NT2/D1 (cell line): ENCODE data around the gene PI4KB.

Experiments used
- DNase-seq: peaks from one replicate; pipeline ENCODE4 v3.0.0-alpha.2; 2011; ENCODE audit warnings: low read depth, low spot score
- H3K27me3 ChIP-seq: 2 replicates; pipeline ENCODE4 v1.6.0; 2011; ENCODE audit warnings: mild to moderate bottlenecking; ENCODE audit not compliant: insufficient read length, insufficient read depth
- H3K36me3 ChIP-seq: 2 replicates; pipeline ENCODE4 v1.6.1; 2011; ENCODE audit warnings: mild to moderate bottlenecking, low read length, mixed read lengths; ENCODE audit not compliant: insufficient read depth, insufficient read length
- H3K4me1 ChIP-seq: 2 replicates; pipeline ENCODE4 v1.5.1; 2011; ENCODE audit not compliant: insufficient read depth, insufficient read length
- H3K4me3 ChIP-seq: 2 replicates; pipeline ENCODE4 v1.5.1; 2011; ENCODE audit warnings: low read depth; ENCODE audit not compliant: insufficient read length
- H3K9ac ChIP-seq: 2 replicates; pipeline ENCODE4 v1.6.0; 2011; ENCODE audit warnings: low read depth; ENCODE audit not compliant: insufficient read length
- H3K9me3 ChIP-seq: 2 replicates; pipeline ENCODE4 v1.5.1; 2011; ENCODE audit warnings: mild to moderate bottlenecking, low read length; ENCODE audit not compliant: insufficient read depth
- SUZ12 ChIP-seq: IDR thresholded peaks from 2 replicates; pipeline ENCODE4 v1.6.1; 2011; ENCODE audit not compliant: insufficient read length, insufficient read depth; ENCODE audit errors: extremely low read depth
- YY1 ChIP-seq: IDR thresholded peaks from 2 replicates; pipeline ENCODE4 v1.6.1; 2011; ENCODE audit not compliant: insufficient read length, insufficient read depth
- ZNF274 ChIP-seq: IDR thresholded peaks from 2 replicates; pipeline ENCODE4 v1.6.1; 2011; ENCODE audit warnings: mild to moderate bottlenecking, low read depth, low read length

PI4KB gene

DNA sequence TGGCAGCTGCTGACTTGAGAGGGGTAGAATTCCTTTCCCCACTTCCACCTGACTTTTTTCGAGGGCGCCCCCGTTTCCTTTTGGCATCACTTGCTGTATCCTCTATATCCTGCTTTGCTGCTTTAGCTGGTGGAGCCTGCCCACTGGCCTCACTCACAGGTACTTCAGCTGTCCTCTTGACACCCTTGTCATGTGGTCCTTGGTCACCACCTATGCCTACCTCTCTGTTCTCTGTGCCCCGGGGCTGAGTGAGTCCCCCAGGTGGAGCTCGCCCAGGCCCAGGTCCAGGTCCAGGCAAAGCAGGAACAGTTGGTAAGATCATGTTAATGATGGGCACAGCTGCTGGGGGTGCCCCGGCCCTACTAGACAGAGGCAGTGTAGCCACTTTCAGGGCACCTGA is 15.4 kb upstream of the PI4KB start:
- no peaks in the 10 kb centered on the region for H3K27me3 ChIP-seq
- no peak for DNase-seq
- H3K36me3 ChIP-seq: peaks cover 42% of the 10 kb centered on the region
- peaks cover 8% of the 10 kb centered on the region for H3K4me1 ChIP-seq
- H3K9ac ChIP-seq: no peak overlapping the region
- no peak for TF ChIP-seq SUZ12
- TF ChIP-seq YY1: no peak
- TF ChIP-seq ZNF274: no peak
- H3K9me3 ChIP-seq: no peaks in the 10 kb centered on the region
- no peak overlapping the region for H3K4me3 ChIP-seq

- no peaks in the 10 kb centered on the region for H3K27me3 ChIP-seq
- no peak for TF ChIP-seq ZNF274
- no peak for TF ChIP-seq YY1
- no peak for TF ChIP-seq SUZ12
Measured at GRCh38 chr1:151342021-151342420, 14.8 kb upstream of the PI4KB start.

DNA sequence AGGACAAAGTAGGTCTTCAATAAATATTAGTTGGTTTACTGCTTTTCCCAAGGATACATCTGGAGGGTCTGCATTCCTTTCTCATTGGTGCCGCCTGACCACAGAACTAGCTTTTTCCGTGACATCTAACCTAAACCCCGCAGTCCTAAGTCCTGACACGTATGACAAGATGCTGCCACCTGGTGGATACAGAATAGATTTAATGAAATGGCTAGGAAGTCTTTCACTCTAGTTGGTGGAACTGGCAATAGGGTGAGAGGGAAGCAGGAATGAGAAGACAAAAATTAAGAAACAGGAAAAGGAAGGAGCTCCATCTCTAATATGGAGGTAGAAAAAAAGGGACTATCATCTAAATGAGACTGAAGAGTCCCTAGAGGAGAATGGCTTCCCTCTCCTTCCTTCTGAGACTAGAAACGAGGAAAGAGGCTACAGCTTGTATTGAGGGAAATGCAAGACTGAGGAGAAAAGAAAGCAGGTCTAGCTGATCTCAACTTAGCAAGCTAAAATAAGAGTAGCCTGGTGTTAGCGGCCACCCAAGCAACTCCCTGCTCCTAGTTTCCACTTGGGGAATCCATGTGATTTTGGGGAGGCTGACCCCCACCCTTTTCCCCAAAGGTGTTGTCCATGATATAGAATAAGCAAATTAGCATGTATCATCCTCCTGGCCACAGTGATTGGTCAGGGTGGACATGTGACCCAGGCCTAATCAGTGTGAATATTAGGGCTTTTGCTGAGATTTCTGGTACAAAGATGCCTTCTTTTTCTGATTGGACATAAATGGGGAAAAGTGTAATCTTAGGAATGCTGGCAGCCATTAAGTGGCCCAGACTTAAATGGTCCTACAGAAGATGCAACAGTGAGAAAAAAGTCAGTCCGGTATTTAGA is 13.9 kb upstream of the PI4KB start:
- Histone ChIP-seq H3K27me3 (no peaks in the 10 kb centered on the region), H3K9me3 (no peaks in the 10 kb centered on the region), H3K4me3 (no peak overlapping the region), H3K36me3 (peaks cover 41% of the 10 kb centered on the region), H3K9ac (no peak overlapping the region), H3K4me1 (peaks cover 7% of the 10 kb centered on the region)
- DNase-seq: peak; percentile 85
- TF ChIP-seq SUZ12 (no peak), ZNF274 (no peak), YY1 (no peak)

More at GRCh38 chr1:151342021-151342420, 14.8 kb upstream of the PI4KB start:
- no peak overlapping the region for H3K9ac ChIP-seq
- H3K4me1 ChIP-seq: peaks cover 8% of the 10 kb centered on the region
- H3K4me3 ChIP-seq: no peak overlapping the region
- H3K36me3 ChIP-seq: peaks cover 42% of the 10 kb centered on the region
- H3K9me3 ChIP-seq: no peaks in the 10 kb centered on the region
- DNase-seq: no peak

DNA sequence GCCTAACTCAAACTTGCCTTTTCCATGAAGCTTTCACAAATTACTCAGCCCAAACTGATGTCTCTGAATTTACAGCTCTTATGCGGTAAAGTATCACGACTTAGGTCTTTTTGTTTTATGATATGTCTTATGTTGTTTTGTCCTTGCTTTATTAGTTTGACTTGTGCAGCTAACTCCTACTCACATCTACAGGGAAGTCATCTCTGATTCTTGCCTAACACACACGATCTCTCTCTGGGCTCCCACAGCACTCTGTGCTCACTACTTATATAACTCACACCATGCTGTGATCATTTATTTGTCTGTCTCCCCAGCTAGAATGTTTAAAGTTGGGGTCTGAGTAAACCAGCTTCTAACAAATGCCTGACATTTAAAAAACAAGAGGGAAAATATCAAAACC is 9.3 kb upstream of the PI4KB start:
- Histone ChIP-seq H3K27me3 (no peaks in the 10 kb centered on the region), H3K9ac (no peak overlapping the region), H3K4me3 (no peak overlapping the region), H3K36me3 (no peaks in the 10 kb centered on the region), H3K9me3 (no peaks in the 10 kb centered on the region), H3K4me1 (no peaks in the 10 kb centered on the region)
- DNase-seq: no peak
- TF ChIP-seq ZNF274 (no peak), SUZ12 (no peak)

DNA sequence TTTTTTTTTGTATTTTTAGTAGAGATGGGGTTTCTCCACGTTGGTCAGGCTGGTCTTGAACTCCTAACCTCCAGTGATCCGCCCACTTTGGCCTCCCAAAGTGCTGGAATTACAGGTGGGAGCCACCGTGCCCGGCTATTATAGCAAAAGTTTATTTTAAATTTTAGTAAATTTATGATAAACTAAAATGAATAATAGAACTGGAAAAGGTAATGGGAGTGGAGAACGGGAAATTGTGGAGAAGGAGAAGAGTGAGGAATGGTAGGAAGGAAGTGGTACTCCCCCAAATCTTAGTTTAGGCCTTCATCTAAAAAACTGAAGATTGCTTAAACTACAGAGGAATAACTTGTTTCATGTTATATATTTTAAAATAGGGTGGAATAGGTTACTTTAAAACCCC is 7.6 kb upstream of the PI4KB start:
- H3K36me3 ChIP-seq: no peaks in the 10 kb centered on the region
- H3K9ac ChIP-seq: no peak overlapping the region
- TF ChIP-seq ZNF274 (no peak), YY1 (no peak), SUZ12 (no peak)
- no peak overlapping the region for H3K4me3 ChIP-seq
- no peaks in the 10 kb centered on the region for H3K9me3 ChIP-seq
- no peaks in the 10 kb centered on the region for H3K4me1 ChIP-seq
- H3K27me3 ChIP-seq: no peaks in the 10 kb centered on the region
- no peak for DNase-seq

DNA sequence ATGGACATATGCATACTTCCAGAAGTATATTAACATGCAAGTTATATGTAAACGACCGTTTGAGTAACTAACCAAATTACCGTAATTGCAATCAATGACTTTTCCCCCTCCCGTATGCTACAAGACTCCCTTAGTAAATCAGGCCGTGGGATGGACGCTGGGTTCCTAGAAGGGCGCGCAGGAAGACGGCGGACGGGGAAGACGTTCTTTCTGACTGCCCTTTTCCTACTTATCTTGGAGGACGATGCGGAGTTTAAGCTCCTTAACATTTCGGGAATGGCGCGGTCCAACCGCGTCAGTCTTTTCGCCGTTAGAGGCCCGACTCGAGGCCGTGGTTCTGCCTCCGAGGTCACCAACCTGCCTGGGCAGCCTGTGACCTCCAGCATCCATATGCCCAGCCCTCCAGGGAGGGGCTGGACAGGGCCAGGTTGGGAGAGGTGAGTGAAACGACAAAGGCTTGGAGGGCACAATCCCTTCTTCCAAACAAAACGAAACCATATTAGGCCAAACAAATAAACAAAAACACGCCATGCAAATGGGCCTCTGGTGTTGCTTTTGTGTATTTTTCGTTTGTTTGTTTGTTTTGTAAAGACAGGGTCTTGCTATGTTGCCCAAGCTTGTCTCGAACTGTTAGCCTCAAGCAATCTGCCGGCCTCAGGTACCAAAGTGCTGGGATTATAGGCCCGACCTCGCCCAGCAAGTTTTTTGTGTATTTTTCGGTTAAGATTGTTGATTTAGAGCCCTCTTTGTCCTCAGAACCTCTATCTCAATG is 873 bp upstream of the PI4KB start:
- H3K27me3 ChIP-seq: no peaks in the 10 kb centered on the region
- TF ChIP-seq SUZ12 (no peak), ZNF274 (no peak), YY1 (no peak)
- H3K4me3 ChIP-seq: peak overlapping the region; percentile 80
- DNase-seq: no peak
- no peaks in the 10 kb centered on the region for H3K9me3 ChIP-seq
- peak overlapping the region; percentile 88 for H3K9ac ChIP-seq
- H3K4me1 ChIP-seq: no peaks in the 10 kb centered on the region
- peaks cover 19% of the 10 kb centered on the region for H3K36me3 ChIP-seq

GRCh38 chr1:151326619-151327222 is 495 bp downstream of the PI4KB start:
- no peak for DNase-seq
- no peaks in the 10 kb centered on the region for H3K27me3 ChIP-seq
- H3K9me3 ChIP-seq: no peaks in the 10 kb centered on the region
- H3K4me3 ChIP-seq: peak overlapping the region; percentile 80
- H3K9ac ChIP-seq: peak overlapping the region; percentile 80
- H3K36me3 ChIP-seq: peaks cover 32% of the 10 kb centered on the region
- TF ChIP-seq ZNF274 (no peak), YY1 (no peak), SUZ12 (no peak)
- H3K4me1 ChIP-seq: no peaks in the 10 kb centered on the region
